Subcutaneous adipose tissue (tissue), 4 donors: ENCODE measurements around the gene TFCP2. TPM values are rescaled to one million over a fixed set of nuclear protein-coding genes. Genes with fewer than 3 reads are reported as not detected.

Experiments used
- total RNA-seq, 4 donors: library from RNA; depleted of rRNA; stranded (reverse); fragments of >200 nt; gene quantifications; one replicate each; pipeline ENCODE4 v1.1.0, GENCODE V29; 2016
- TF ChIP-seq, protein P1 (sequence below): fragments of 450-650 bp; IDR thresholded peaks from one replicate; pipeline ENCODE4 v1.5.1; 2016; ENCODE audit warnings: low read depth, mild to moderate bottlenecking, control low read depth, antibody characterized with exemption, moderate library complexity

TFCP2 gene
- total RNA-seq, 4 donors from 2014 or later: 13.1 to 22.8 (median 15.0) TPM

DNA sequence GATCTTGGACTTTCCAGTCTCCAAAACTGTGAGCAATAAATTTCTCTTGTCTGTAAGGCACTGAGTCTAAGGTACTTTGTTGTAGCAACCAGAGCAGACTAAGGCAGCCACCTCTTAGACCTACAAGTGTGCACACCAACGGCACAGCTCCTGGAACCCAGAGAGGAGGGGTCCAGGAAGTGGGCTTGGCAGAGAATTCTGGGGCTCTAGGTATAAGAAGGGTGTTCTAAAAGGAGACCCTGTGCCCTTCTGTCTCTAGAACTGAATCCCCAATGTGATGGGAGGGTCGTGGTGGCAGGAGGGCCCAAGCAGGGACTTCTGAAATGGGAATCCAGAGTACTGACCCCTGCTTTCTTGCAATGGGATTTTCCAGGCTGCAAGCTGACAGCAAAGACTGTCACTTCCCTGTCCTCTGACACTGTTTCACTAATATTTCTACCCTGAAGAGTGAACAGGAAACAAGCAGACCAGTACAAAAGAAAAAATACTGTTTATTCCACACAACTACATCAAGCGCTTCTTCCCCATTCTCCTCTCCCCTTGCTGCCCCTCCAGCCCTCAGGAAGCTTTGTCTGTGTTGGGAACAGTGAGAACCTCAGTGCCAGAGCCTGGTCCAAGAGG, 13.6 kb upstream of the TFCP2 start:
- TF ChIP-seq, protein P1, sequence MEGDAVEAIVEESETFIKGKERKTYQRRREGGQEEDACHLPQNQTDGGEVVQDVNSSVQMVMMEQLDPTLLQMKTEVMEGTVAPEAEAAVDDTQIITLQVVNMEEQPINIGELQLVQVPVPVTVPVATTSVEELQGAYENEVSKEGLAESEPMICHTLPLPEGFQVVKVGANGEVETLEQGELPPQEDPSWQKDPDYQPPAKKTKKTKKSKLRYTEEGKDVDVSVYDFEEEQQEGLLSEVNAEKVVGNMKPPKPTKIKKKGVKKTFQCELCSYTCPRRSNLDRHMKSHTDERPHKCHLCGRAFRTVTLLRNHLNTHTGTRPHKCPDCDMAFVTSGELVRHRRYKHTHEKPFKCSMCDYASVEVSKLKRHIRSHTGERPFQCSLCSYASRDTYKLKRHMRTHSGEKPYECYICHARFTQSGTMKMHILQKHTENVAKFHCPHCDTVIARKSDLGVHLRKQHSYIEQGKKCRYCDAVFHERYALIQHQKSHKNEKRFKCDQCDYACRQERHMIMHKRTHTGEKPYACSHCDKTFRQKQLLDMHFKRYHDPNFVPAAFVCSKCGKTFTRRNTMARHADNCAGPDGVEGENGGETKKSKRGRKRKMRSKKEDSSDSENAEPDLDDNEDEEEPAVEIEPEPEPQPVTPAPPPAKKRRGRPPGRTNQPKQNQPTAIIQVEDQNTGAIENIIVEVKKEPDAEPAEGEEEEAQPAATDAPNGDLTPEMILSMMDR: no peak

DNA sequence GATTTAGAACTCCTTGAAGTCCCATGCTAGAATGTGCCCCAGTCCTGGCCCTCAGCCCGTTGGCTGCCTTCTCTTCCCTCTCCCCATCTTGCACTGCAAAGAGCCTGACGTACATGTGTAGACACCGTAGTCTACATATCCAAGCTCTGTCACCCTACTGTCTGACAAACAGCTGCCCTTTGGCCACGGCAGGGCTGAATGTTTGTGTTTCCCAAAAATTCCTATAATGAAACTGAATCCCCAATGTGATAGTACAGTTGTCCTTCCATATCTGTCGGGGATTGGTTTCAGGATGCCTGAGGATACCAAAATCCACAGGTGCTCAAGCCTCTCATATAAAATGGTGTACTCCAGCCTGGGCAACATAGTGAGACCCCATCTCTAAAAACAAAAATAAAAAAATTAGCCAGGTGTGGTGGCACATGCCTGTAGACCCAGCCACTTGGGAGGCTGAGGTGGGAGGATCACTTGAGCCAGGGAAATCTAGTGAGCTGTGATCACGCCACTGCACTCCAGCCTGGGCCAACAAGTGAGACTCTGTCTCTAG, 12.3 kb upstream of the TFCP2 start:
- TF ChIP-seq, protein P1: no peak

DNA sequence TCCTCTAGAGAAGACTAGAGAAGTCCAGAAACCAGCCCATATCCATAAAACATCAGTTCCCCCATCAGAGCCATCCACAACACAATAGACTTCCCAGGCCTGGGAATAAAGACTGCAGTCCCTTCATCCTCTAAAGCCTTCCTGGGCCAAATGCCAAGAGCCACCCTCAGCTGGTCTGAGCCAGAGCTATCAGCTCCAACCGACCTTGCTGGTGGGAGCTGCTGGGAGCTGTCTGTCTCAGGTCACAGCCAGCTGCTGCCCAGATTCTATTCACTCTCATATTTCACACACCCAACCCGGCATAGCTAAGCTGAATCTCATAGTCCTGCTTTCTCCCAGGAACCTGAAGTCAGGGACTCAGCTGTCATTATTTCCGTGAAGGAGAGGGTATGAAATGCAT, 10.9 kb upstream of the TFCP2 start:
- TF ChIP-seq, protein P1: no peak

DNA sequence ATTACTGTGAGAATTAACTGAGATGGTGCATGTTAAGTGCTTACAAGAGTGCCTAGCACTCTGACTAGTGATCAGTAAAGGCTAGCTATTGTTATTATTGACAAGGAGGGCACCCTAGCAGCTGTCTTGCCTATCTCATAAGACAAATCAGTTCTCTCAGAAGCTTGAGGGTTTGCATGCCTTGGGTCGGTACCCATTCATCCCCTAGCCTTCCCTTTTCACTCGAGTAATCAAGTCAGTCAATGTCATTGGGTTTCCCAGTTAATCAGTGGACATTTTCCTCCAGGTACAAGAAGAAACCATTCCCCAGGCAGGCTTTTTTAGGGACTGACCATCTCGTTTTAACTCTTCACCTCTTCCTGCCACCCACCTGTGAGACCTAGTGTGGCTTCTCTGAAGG, 10.4 kb upstream of the TFCP2 start:
- TF ChIP-seq, protein P1: no peak

DNA sequence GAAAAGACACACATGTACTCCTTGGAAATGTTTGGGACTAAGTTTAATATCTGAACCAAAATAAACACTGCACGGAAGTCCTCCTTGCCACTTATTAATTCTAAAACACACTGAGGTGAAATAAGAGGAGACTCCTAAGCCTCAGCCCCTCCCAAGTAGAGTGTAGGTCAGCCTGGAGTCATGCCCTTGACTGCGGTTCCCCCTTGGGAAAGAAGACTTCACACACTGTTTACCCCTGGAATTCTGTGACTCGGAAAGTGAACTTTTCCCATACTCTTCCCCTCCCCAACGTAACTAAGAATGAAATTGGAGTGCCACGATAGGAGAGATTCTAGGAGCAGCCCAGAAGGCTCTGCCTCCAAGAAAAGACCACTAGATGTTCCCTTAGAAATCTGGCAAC, 8.6 kb upstream of the TFCP2 start:
- TF ChIP-seq, protein P1: no peak

DNA sequence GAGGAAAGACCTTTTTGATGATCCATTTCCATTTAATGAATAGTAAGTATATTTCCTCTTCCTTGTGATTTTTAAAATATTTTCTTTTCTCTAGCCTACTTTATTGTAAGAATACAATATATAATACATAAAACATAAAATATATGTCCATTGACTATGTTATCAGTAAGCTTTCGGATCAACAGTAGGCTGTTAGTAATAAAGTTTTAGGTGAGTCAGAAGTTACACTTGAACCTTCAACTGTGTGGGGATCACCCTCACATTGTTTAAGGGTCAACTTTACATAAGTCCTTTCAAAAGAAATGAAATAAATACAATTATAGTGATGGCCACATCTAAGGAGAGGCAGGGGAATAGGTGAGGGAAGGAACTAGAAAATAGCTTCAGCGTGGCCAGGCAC, 5.0 kb upstream of the TFCP2 start:
- TF ChIP-seq, protein P1: no peak

DNA sequence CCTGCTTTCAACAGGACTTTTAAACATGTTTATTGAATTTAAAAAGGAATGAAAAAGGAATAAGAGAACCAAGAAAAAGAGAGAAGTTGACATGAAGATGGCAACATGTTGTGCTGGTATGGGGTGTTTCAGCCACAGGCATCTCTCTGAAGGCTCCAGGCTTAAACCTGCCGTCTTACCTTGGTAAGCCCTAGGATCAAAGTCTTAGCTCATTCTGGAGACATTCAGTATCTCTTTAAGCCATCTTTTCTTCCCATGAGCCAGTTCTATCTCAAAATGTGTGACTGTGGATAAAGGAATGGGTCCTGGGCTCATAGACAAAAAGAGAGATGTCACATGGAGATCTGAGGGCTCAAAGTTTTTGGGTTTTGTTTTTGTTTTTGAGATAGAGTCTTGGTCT, 1.6 kb upstream of the TFCP2 start:
- TF ChIP-seq, protein P1: no peak
